Fibroblast of mammary gland (primary cell): ENCODE results near the gene DHRS1.

Experiments
- DNase-seq: peaks from one replicate; pipeline ENCODE4 v3.0.0-alpha.2; 2010; ENCODE audit warnings: low read depth
- H3K4me3 ChIP-seq: 2 replicates; pipeline ENCODE4 v1.5.1; 2011; ENCODE audit warnings: low read depth, mild to moderate bottlenecking, low read length, moderate library complexity; ENCODE audit not compliant: control insufficient read depth
- TF ChIP-seq, protein P1 (sequence below): conservative IDR thresholded peaks from 2 replicates; pipeline ENCODE4 v1.5.1; 2011; ENCODE audit warnings: low read depth, low read length, inconsistent platforms; ENCODE audit not compliant: control insufficient read depth, insufficient read depth

The DHRS1 gene

DNA sequence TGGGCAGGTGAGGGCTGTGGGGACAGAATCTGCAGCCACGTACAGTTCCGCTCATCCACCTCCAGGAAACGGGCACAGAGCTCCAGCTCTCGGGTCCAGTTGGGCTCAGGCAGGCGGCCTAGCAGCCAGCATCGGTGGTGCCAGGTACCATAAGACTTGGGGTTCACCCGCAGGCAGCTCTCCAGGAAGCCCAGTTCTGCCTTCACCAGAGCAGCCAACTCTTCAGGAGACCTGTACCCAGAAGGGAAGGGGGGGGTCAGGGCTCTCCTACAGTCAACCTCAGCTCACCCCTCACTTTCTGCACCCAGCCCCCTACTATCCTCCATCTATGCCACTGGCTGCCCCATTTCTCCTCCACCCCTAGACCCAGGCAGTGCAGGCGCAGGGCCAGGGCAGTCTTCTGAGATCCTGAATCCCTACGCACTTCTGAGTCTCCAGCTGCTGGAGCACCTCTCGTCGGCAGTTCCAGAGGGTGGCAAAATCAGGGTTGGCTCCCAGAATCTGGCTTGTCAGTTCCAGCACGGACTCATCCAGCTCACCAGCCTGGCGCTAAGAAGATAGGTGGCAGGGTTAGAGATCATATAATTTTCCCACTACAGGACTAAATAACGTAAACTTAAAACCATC is 29.6 kb downstream of the DHRS1 start:
- H3K4me3 ChIP-seq: no peak overlapping the region
- TF ChIP-seq, protein P1, sequence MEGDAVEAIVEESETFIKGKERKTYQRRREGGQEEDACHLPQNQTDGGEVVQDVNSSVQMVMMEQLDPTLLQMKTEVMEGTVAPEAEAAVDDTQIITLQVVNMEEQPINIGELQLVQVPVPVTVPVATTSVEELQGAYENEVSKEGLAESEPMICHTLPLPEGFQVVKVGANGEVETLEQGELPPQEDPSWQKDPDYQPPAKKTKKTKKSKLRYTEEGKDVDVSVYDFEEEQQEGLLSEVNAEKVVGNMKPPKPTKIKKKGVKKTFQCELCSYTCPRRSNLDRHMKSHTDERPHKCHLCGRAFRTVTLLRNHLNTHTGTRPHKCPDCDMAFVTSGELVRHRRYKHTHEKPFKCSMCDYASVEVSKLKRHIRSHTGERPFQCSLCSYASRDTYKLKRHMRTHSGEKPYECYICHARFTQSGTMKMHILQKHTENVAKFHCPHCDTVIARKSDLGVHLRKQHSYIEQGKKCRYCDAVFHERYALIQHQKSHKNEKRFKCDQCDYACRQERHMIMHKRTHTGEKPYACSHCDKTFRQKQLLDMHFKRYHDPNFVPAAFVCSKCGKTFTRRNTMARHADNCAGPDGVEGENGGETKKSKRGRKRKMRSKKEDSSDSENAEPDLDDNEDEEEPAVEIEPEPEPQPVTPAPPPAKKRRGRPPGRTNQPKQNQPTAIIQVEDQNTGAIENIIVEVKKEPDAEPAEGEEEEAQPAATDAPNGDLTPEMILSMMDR: no peak
- no peak for DNase-seq

DNA sequence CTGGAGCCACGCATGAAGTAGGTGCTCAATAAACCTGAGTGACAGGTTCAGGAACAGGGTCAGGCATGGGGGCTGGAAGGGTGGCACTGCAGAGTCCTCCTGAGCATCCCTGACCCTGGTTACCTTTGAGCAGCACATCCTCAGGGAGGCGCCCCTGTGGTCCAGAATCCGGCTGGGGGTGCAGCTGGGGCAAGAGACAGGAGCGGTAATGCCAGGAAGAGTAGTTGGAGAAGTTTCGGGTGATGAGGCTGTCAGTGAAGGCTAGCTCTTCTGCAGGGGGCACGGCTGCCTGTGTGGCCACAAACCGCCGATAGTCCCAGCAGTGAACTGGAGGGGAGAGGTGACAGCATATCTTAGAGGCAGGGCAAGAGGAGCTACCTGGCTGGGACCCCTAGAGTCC is 30.2 kb downstream of the DHRS1 start:
- H3K4me3 ChIP-seq: no peak overlapping the region
- TF ChIP-seq, protein P1: no peak
- no peak for DNase-seq

DNA sequence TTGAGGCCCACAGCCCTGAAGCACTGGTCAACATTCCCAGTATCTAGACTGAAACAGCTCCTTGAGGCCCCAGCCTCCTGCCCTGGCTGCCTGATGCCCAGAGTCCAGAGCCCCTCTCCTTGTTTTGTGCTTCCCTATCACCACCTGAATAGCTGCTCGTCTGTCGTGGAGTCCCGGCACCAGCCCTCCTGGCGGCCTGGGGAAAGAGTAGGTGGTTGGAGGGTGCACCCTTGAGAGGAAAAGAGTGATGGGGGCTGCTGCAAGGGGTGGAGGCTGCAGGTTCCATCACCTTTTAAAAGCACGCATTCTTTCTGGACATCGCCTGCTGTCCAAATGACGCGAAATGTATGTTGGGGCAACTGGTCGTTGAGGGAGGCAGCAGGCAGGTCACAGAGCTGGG is 31.4 kb downstream of the DHRS1 start:
- no peak for DNase-seq
- TF ChIP-seq, protein P1: no peak
- H3K4me3 ChIP-seq: no peak overlapping the region

DNA sequence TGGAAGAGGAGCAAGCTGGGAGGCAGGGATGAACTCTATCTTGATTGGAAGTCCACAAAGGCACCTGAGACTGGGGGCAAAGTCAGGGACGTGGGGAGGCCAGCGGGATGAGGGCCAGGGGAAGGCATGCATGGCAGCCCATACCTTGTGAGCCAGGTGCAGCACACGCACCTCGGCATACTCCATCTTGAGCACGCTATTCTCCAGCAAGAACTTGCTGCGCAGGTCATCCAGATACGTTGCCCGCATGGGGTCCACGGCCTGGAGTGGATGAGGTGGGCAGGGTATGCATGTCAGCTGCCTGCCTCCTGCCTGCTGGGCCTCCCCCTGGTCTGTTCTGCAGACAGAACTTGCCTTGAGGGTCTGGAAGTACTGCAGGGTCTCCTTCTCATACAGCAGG is 32.1 kb downstream of the DHRS1 start:
- no peak for DNase-seq
- TF ChIP-seq, protein P1: no peak
- no peak overlapping the region for H3K4me3 ChIP-seq

DNA sequence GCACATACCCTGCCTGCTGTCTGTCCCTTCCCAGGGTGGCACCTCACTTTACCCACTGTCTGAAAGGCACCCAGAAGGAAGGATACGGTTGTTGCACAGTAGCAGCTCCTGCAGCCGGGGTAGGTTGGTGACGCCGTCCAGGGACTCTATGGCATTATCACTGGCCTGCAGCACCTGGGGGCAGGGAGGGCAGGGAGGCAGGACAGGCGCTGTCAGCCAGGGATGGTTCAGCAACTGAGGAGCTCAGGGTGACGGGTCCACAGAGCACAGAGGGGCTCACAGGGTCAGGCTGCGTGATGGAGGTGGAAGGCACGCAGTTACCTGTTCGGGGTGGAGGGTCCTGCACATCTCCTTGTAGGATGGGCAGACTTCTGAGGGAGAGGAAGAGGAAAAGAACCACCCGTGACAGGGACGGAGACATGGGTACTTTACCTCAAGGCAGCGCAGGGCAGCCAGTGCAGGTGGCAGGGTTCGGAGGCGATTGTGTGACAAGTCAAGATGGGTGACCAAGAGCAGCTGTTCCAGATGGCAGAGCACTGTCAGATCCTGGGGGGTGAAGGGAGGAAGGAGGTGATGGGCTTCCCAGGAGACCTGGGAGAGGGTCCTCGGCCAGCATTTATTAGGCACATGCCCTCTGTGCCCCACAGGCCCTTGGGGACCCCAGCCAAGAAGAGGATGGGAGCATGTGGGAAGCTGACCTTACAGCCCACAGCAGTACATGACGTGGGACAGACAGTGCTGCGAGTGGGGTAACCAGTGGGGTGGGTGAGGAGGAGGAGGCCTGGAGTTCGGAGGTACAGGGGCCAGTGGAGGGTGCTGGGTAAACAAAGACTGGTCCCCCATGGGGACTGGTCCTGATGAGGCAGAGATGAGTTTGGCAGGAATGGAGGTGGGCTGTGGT is 33.0 kb downstream of the DHRS1 start:
- TF ChIP-seq, protein P1: no peak
- H3K4me3 ChIP-seq: no peak overlapping the region
- DNase-seq: no peak

DNA sequence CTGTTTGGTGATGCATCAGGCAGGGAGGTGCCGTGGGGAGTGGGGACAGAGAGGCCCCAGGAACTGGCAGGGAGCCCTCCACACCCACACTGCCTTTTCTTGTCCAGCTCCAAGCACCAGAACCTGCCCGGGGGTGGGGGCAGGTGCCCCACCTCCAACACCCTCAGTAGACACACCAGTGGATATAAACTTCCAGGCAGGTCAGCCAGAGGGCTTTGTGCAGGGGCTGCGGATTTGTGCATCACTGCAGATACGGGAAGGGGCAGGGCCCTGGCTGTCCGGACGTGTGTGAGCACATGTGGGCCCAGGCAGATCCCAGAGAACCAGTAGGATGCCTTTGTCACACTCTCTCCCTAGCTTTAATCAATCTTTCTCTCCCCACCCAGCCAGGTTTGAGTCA is 35.3 kb downstream of the DHRS1 start:
- no peak for DNase-seq
- TF ChIP-seq, protein P1: no peak
- H3K4me3 ChIP-seq: no peak overlapping the region
